HEK293 (cell line): ENCODE data around the gene PDE4DIP.
"Not testable (repeated sequence)": the region's sequence is repeated elsewhere in the genome, so short reads cannot be mapped to it uniquely, and the experiment has no call there.

ENCODE experiments used
- CTCF ChIP-seq: fragments of 450-650 bp; formaldehyde crosslinking; IDR thresholded peaks from 2 replicates; pipeline ENCODE4 v1.5.1; 2016; ENCODE audit warnings: missing biosample characterization, missing genetic modification characterization
- ZFP41 ChIP-seq: fragments of 450-650 bp; formaldehyde crosslinking; IDR thresholded peaks from 2 replicates; pipeline ENCODE4 v1.5.1; 2016; ENCODE audit warnings: missing biosample characterization, missing genetic modification characterization, borderline replicate concordance
- ZNF23 ChIP-seq: fragments of 450-650 bp; formaldehyde crosslinking; IDR thresholded peaks from 2 replicates; pipeline ENCODE4 v1.5.1; 2016; ENCODE audit warnings: missing biosample characterization, missing genetic modification characterization, borderline replicate concordance
- TF ChIP-seq, protein P1 (sequence below): fragments of 450-650 bp; formaldehyde crosslinking; conservative IDR thresholded peaks from 2 replicates; pipeline ENCODE4 v1.5.1; 2016; ENCODE audit warnings: low read depth, missing biosample characterization, missing genetic modification characterization

DNA sequence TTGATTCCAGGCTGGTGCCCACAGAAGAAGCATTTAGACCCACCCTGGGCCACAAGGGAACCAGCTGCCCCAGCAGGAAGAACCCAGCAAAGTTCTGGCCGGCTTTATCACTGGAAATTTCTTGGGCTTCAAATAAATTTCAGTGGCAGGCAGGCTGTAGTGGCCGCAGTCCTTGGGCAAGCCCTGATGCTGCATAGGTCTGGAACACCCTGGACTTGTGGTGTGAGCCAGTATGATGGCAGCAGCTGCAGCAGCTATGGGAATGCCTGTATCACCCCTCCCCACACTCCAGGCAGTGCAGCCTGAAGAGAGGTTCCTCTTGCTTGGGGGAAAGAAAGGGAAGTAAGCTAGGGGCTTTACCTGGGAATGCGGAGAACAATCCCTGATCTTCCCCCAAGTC is 189.7 kb downstream of the PDE4DIP start:
- TF ChIP-seq CTCF, ZNF23, ZFP41 (tag by site-specific recombination): not testable (repeated sequence)
- TF ChIP-seq, protein P1, sequence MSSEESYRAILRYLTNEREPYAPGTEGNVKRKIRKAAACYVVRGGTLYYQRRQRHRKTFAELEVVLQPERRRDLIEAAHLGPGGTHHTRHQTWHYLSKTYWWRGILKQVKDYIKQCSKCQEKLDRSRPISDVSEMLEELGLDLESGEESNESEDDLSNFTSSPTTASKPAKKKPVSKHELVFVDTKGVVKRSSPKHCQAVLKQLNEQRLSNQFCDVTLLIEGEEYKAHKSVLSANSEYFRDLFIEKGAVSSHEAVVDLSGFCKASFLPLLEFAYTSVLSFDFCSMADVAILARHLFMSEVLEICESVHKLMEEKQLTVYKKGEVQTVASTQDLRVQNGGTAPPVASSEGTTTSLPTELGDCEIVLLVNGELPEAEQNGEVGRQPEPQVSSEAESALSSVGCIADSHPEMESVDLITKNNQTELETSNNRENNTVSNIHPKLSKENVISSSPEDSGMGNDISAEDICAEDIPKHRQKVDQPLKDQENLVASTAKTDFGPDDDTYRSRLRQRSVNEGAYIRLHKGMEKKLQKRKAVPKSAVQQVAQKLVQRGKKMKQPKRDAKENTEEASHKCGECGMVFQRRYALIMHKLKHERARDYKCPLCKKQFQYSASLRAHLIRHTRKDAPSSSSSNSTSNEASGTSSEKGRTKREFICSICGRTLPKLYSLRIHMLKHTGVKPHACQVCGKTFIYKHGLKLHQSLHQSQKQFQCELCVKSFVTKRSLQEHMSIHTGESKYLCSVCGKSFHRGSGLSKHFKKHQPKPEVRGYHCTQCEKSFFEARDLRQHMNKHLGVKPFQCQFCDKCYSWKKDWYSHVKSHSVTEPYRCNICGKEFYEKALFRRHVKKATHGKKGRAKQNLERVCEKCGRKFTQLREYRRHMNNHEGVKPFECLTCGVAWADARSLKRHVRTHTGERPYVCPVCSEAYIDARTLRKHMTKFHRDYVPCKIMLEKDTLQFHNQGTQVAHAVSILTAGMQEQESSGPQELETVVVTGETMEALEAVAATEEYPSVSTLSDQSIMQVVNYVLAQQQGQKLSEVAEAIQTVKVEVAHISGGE (tag by site-specific recombination), result not testable (repeated sequence)
